Non-pigmented ciliary epithelial cell (primary cell): ENCODE measurements around the gene TIGD3.

Experiments
- DNase-seq: peaks from one replicate; pipeline ENCODE4 v3.0.0-alpha.2; 2010; ENCODE audit warnings: low read depth

TIGD3 gene

GRCh38 chr11:65390099-65390941, 35.8 kb downstream of the TIGD3 start:
- no peak for DNase-seq

DNA sequence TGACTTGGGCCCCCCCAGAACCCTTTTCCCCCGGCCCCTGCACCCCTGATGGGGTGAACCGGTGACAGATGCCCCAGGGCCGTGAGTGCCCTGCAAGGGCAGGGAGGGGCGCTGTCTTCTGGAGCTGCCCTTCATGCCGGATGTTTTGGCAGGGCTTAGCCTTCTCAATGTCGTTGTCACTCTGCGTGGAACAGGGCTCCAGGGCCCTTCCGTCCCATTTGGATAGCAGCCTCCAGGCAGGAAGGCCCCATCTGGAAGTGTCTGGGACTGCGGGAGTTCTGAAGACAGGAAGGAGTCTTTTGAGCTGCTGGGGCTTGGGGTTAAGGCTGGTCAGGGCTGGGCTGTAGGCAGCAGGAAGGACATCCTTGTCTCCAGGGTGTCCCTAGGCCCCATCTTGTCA, 36.4 kb downstream of the TIGD3 start:
- no peak for DNase-seq

- DNase-seq = no peak
Measured at GRCh38 chr11:65392186-65392829, 37.8 kb downstream of the TIGD3 start.

DNA sequence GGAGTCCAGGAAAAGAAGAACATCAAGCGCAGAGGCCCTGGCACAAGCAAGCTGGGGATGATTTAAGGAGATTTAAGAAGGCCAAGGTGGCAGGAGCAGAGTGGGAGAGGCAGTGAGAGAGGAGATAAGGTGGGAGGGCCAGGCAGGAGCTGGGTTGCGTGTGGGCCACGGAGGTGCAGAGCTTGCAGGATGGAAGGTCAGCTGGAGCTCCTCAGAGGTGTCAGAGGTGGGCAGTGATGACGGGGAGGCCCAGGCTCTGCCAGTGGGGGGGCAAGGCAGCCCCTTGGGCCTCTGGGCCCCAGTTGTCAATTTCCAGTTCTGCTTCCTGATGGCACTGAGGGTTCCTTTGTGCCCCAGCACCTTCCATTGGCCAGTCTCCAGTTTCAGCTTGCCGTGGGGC, 38.3 kb downstream of the TIGD3 start:
- DNase-seq = no peak

GRCh38 chr11:65393513-65394079, 39.0 kb downstream of the TIGD3 start:
- no peak for DNase-seq

- DNase-seq = no peak
Measured at GRCh38 chr11:65394125-65394536, 39.6 kb downstream of the TIGD3 start.

DNA sequence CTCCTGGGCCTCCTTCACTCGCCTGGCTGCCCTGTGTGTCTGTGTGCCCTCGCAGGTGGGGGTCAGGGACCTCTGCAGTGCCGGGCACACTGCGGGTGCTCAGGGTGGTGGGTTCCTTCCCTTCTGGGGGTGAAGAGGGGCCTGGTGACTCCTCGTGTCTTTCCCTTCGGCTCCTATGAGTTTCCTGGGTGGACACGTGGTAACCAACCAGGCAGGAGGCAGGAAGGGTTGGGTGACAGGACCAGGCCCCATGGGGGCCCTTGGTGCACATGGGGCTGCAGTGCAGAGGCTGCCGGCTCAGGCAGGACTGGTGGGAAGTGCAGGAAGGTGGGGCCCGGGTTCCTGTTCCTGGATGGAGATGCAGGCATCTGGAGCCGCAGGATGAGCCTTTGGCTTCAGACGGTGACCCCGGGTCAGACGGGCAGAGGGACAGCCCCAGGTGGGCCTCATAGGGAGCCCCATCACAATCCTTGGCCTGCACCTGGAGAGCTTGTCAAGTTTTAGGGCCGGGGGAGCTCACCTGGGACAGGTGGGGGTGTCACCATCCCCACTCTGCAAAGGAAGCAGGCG, 41.5 kb downstream of the TIGD3 start:
- DNase-seq = no peak

DNA sequence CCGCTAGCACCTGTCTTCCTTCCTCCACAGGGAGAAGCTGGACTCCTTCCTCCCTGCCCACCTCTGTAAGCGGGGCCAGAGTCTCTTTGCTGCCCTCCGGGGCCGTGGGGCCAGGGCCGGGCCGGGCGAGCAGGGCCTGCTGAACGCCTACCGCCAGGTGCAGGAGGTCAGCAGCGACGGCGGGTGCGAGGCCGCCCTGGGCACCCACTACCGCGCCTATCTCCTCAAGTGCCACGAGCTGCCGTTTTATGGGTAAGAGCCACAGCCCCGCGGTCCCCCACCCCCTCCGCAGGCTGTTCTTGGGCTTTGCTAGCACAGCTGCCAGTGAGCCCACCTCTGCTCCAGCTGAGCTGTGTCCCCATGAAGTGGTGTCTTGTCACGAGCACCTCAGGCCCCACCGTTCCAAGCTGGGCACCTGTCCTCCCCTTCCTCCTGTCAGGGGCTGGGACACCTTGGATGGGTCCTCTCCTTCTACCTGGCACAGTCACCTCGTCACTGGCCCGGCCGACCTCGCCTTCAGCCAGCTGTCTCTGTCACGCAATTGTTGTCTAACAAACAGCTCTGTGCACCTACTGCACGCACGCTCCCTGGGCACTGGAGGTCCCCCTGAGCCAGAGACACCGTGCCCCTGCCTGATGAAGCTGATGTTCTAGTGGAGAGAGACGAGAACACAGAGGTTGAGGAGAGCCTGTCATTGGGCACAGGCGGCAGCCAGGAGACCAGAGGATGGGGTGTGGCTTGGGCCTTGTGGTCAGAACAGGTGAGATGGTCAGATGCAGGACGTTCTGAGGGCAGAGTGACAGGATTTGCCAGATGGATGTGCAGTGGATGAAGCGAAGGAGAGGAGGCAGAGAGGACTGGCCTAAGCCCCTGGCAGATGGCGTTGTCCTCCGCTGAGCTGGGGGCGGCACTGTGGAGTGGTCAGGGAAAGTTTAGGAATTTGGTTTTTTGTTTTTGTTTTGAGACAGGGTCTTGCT, 42.5 kb downstream of the TIGD3 start:
- no peak for DNase-seq

DNA sequence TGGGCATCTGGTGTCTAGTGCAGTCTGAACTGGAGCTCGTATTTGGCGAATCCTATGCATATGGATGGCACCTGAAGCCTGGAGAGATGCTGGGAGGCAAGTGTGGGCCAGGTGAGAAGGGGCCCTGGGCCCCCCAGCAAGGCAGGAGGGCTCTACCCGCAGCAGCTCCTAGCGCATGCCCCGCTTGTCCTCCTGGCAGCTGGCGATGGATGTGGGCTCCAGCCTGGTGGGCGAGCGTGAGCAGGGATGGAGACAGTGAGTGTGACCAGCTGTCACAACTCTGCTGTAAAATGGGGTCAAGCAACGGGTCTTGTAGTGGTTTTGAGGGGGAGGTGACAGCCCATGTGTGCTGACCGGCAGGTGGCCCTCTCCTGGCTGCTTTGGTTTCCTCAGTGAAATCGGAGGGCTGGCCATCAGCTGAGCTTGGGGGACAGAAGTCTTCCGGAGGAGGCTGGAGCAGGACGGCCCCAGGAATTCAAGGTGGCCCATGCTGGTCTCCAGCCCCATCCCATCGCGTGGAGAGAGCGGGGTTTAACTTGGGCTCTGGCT, 43.9 kb downstream of the TIGD3 start:
- no peak for DNase-seq

GRCh38 chr11:65399249-65399648, 44.7 kb downstream of the TIGD3 start:
- no peak for DNase-seq

DNA sequence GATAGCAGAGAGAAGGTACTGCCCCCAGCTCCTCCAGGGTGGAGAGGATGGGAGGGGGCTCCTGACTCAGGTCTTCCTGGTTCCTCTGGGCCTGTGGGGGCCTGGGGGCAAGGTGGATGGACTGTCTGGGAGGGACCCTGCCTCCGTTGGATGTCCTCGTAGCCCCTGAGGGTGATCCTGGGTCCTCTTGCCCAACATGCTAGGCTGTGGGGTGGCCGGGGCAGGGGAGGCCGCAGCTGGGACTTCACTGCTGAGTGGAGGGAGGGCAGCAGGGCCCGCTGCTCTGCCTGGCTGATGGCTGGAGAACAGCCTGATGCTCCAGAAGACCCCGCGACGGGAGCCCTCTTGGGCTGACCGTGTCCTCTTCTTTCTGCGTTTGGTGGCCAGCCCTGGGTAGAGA, 45.3 kb downstream of the TIGD3 start:
- DNase-seq = no peak

- no peak for DNase-seq
Measured at GRCh38 chr11:65400307-65401072, 45.9 kb downstream of the TIGD3 start.

DNA sequence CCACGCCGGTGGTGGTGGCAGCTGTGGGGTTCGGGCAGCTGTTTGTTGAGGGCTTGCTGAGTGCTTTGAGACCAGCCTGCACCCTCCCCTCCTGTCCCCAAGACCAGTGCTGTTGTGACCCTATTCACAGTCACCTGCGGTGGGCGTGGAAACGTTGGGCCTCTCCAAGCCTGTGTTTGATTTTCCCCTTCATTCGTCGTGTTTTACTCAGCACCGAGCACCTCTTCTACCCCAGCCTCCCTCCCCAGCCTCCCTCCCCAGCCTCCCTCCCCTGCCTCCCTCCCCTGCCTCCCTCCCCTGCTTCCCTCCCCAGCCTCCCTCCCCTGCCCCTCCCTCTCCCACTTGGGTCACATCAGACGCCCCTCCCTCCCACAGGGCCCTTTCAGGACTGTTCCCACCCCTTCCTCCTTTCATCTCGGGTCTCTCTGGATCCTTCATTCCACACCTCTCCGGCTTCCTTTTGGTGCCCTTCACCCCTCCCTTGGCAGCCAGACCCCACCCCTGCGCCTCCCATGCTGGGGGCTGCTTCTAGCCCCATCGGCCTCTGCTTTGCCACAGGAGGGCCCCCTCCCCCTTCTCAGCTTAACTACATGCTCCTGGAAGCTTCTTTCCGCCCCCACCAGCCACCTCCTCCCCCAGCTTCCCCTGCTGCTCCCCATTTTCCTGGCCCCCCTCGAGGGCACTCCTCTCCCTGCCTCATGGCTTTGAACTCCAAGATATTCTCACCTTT, 46.7 kb downstream of the TIGD3 start:
- DNase-seq = no peak

GRCh38 chr11:65401803-65402248, 47.3 kb downstream of the TIGD3 start:
- DNase-seq = no peak

DNA sequence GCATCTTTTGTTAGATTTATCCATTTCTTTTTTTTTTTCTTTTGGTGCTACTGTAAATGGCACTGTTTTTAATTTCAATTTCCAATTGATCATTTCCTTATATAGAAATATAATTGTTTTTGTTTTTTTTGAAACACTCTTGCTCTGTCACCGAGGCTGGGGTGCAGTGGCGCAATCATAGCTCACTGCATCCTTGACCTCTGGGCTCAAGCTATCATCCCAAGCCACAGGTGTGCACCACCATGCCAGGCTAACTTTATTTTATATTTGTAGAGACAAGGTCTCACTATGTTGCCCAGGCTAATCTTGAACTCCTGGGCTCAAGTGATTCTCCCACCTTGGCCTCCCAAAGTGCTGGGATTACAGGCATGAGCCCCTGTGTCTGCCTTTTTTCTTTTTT, 48.2 kb downstream of the TIGD3 start:
- DNase-seq = no peak

- DNase-seq = no peak
Measured at GRCh38 chr11:65403607-65404121, 49.1 kb downstream of the TIGD3 start.

- no peak for DNase-seq
Measured at GRCh38 chr11:65404210-65404609, 49.7 kb downstream of the TIGD3 start.

DNA sequence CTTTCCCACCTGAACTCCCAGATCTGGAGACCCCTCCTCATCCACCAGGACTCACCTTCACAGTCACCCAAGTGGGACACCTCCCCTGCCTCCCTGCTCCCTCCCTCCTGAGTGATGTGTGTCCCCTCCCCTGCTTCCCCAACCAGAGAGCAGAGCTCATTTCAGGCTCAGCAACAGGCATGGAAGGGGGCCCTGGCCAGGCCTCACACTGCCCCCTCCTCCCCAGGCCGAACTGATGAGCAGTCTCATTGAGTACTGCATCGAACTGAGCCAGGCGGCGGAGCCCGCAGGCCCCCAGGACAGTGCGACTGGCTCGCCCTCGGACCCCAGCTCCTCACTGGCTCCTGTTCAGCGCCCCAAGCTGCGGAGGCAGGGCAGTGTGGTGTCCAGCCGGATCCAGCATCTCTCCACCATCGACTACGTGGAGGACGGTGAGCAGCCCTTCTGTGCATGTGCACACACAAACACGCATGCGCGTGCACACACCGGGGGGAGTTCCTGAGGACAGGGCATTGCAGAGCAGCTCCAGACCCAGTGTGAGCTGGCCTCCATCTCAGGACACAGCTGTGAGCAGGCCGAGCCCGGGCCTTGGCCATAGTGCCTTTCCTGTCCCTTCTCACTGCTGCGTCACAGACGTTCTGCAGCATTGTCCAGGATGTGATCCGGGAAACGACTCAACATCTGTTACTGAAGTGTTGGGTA, 50.2 kb downstream of the TIGD3 start:
- DNase-seq = no peak
